NB4 (cell line): ENCODE data around the gene METAP2.

Experiments used
- DNase-seq: peaks from one replicate; pipeline ENCODE4 v3.0.0; 2010; ENCODE audit warnings: low read depth
- H3K4me3 ChIP-seq: one replicate; pipeline ENCODE4 v1.5.1; 2011; ENCODE audit warnings: mild to moderate bottlenecking, low read depth, low read length, moderate library complexity
- MYC ChIP-seq: IDR thresholded peaks from 2 replicates; pipeline ENCODE4 v1.6.1; 2011; ENCODE audit warnings: low read depth, low read length
- POLR2A ChIP-seq: IDR thresholded peaks from 2 replicates; pipeline ENCODE4 v1.6.1; 2011; ENCODE audit warnings: mild to moderate bottlenecking; ENCODE audit not compliant: insufficient read length; ENCODE audit errors: extremely low read depth
- TF ChIP-seq, protein P1 (sequence below): IDR thresholded peaks from 2 replicates; pipeline ENCODE4 v1.6.1; 2011; ENCODE audit warnings: low read depth, low read length
- TF ChIP-seq, protein P2 (sequence below): IDR thresholded peaks from one replicate; pipeline ENCODE4 v1.5.1; 2012; ENCODE audit warnings: low read depth, low read length

Gene METAP2

DNA sequence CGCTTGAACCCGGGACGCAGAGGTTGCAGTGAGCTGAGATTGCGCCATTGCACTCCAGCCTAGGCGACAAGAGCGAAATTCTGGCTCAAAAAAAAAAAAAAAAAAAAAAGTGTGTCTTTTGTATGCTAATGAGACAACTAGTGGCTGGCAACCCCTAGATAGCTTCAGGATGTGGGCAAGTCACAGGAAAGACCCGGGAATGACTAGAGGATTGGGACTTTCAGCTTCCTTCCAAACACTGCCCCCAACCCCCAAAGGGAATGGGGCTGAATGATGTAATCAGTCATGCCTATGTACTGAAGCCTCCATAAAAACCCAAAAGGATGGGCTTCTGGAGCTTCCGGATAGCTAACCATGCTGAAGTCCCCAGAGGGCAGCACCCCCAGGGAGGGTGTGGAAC, 48.7 kb downstream of the METAP2 start:
- H3K4me3 ChIP-seq: no peak overlapping the region
- TF ChIP-seq MYC (no peak), POLR2A (no peak)
- TF ChIP-seq, protein P1, sequence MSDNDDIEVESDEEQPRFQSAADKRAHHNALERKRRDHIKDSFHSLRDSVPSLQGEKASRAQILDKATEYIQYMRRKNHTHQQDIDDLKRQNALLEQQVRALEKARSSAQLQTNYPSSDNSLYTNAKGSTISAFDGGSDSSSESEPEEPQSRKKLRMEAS: no peak
- TF ChIP-seq, protein P2, sequence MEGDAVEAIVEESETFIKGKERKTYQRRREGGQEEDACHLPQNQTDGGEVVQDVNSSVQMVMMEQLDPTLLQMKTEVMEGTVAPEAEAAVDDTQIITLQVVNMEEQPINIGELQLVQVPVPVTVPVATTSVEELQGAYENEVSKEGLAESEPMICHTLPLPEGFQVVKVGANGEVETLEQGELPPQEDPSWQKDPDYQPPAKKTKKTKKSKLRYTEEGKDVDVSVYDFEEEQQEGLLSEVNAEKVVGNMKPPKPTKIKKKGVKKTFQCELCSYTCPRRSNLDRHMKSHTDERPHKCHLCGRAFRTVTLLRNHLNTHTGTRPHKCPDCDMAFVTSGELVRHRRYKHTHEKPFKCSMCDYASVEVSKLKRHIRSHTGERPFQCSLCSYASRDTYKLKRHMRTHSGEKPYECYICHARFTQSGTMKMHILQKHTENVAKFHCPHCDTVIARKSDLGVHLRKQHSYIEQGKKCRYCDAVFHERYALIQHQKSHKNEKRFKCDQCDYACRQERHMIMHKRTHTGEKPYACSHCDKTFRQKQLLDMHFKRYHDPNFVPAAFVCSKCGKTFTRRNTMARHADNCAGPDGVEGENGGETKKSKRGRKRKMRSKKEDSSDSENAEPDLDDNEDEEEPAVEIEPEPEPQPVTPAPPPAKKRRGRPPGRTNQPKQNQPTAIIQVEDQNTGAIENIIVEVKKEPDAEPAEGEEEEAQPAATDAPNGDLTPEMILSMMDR: no peak
- DNase-seq: no peak

DNA sequence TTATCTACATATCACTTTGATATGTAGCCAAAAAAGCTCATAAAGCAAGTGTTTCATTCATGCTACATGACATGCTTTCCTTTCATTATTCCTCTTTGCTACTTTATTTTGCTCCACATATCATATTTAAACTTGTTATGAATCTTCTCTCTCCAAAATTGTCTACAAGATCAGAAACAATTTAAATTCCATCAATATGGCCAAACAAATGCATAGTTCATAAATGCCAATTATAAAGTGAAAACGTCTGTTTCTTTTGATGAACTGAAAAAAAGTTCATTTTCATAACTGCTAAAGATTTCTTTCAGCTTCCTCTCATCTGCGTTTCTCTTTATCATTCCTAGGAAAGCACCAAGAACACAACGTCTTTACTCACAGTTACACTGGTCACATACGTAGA, 54.5 kb downstream of the METAP2 start:
- H3K4me3 ChIP-seq: no peak overlapping the region
- no peak for DNase-seq
- TF ChIP-seq, protein P1: no peak
- no peak for TF ChIP-seq MYC
- TF ChIP-seq POLR2A: no peak
- TF ChIP-seq, protein P2: no peak

DNA sequence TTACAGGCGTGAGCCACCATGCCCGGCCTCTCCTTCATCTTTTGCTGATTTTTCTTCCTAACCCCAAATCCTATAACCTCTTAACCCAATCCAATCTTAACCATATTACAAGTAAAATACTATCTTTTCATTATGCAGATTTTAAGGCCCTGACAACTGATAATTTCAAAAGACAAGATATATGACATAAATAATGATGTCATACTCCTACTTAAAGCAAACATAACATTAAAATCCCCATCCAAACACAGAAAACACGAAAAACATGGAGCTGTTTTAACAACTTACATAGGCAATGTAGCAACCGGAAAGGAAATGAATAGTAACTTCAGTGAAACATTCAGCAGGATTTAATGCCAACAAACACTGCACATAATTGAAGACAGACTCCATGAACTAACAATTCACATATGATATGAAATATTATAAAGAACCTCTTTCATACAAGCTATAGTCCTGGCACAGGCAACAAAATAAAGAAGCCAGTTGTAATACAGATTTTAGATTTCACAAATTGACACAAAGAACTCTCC, 55.8 kb downstream of the METAP2 start:
- H3K4me3 ChIP-seq: no peak overlapping the region
- TF ChIP-seq, protein P1: no peak
- DNase-seq: no peak

DNA sequence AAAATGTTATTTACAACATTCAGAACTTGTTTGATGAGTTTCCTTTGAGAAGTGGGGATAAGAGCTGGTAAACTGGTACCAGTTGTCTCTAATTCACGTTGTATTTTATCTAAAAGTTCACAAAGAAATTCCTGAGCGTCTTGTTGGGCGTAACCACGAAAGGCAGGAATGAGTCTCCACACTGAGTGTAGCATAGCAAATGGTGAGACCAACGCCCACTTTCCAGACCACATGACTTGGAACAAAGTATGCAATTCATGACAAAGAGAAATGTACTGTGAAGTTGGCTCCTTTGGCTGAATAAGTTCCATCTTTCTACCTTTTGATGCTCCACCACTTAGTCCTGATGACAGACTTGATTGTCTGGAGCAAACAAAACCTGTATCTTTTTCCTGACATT, 58.9 kb downstream of the METAP2 start:
- TF ChIP-seq POLR2A: no peak
- TF ChIP-seq, protein P1: no peak
- TF ChIP-seq, protein P2: no peak
- no peak for DNase-seq
- no peak overlapping the region for H3K4me3 ChIP-seq

DNA sequence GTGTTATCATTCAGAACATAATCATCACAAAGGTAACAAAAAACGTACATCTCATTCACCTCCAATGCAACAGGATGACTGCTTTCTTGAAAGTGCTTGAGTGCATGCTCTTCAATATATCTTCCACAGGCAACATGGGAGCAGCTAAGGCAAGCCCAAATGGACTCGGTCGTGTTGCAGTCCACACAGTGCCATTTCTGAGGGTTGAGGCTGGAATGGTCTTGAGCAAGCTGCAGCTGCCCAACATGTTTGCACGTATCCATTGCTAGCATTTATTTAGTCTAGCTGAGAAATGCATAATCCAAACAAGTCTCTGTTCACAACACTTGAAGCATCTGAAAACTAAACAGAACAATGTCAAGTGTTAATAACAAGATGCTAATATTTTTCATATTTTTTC, 60.0 kb downstream of the METAP2 start:
- H3K4me3 ChIP-seq: no peak overlapping the region
- no peak for TF ChIP-seq MYC
- no peak for DNase-seq

DNA sequence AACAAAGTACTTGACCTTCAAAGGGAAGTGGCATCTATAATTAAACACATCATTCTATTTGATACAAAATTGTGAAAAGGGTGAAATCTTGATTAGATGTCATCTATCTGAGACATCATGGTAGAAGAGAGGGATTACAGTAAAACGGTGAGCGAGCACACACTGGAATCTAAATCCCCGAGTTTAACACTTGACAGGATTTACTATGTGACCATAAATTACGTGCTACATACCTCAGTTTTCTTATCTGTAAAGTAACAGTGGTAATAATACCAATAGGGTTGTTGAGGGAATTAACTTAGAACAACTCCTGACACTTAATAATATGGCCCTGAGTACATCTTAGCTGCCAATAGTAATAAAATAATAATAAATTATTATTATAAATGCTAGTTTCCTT, 64.1 kb downstream of the METAP2 start:
- no peak for DNase-seq
- H3K4me3 ChIP-seq: no peak overlapping the region
- TF ChIP-seq POLR2A: no peak
- no peak for TF ChIP-seq MYC
- TF ChIP-seq, protein P2: no peak
- TF ChIP-seq, protein P1: no peak

DNA sequence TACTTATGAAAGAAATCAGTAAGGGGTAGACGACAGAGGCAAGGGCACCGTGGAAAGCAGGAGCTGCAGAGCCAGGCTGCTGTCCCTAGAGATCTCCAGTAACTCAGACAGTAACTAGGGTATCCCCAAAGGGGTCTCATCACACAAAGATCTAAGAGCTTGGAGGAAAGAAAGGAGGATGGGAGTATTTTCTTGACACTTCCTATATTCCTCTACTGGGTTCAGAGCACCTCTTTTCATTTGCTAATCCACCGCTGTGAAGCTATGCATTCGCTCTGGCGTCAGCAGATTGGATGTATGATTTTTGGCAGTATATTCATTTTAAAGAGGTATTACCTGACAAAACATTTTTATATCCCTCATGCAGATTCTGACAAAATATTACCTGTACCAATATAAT, 64.7 kb downstream of the METAP2 start:
- TF ChIP-seq POLR2A: no peak
- no peak for TF ChIP-seq MYC
- TF ChIP-seq, protein P2: no peak
- TF ChIP-seq, protein P1: no peak
- no peak for DNase-seq
- H3K4me3 ChIP-seq: no peak overlapping the region
